Neural progenitor cell (in vitro differentiated cells): ENCODE data around the gene KIAA0825. TPM values are rescaled to one million over a fixed set of nuclear protein-coding genes. Genes with fewer than 3 reads are reported as not detected.
A peak's percentile ranks its signal among the peaks of the same experiment; 100 is the strongest.
"Not testable (repeated sequence)": the region's sequence is repeated elsewhere in the genome, so short reads cannot be mapped to it uniquely, and the experiment has no call there.

Experiments used
- DNase-seq: peaks from one replicate; pipeline ENCODE4 v3.0.0-alpha.2; 2016; ENCODE audit warnings: low spot score
- H2AFZ ChIP-seq: fragments of 200-600 bp; sonication (generic); replicated peaks from 2 replicates; pipeline ENCODE4 v1.6.1; 2016; ENCODE audit warnings: antibody characterized with exemption
- H3F3A ChIP-seq: fragments of 200-600 bp; sonication (generic); 2 replicates; pipeline ENCODE4 v1.6.1; 2016; ENCODE audit warnings: antibody characterized with exemption, low read depth
- H3K27ac ChIP-seq: fragments of 200-600 bp; sonication (generic); 2 replicates; pipeline ENCODE4 v1.5.1; 2016; ENCODE audit warnings: mild to moderate bottlenecking
- H3K27me3 ChIP-seq: fragments of 200-600 bp; sonication (generic); 2 replicates; pipeline ENCODE4 v1.6.1; 2016; ENCODE audit warnings: mild to moderate bottlenecking, moderate library complexity
- H3K36me3 ChIP-seq: fragments of 200-600 bp; sonication (generic); 2 replicates; pipeline ENCODE4 v1.5.1; 2016
- H3K4me1 ChIP-seq: fragments of 200-600 bp; sonication (generic); 2 replicates; pipeline ENCODE4 v1.6.1; 2016; ENCODE audit warnings: mixed run types
- H3K4me2 ChIP-seq: fragments of 200-600 bp; sonication (generic); 2 replicates; pipeline ENCODE4 v1.6.1; 2016
- H3K4me3 ChIP-seq: fragments of 200-600 bp; sonication (generic); 2 replicates; pipeline ENCODE4 v1.5.1; 2016
- H3K79me2 ChIP-seq: fragments of 200-600 bp; sonication (generic); 2 replicates; pipeline ENCODE4 v1.6.1; 2016; ENCODE audit warnings: low read depth
- H3K9ac ChIP-seq: fragments of 200-600 bp; sonication (generic); 2 replicates; pipeline ENCODE4 v1.6.1; 2016
- H3K9me3 ChIP-seq: fragments of 200-600 bp; sonication (generic); 2 replicates; pipeline ENCODE4 v1.5.1; 2016; ENCODE audit warnings: low read depth
- H4K20me1 ChIP-seq: fragments of 200-600 bp; sonication (generic); 2 replicates; pipeline ENCODE4 v1.6.1; 2016; ENCODE audit warnings: low read depth
- H3K27ac Mint-ChIP-seq: 3 replicates; pipeline ENCODE4 v1.8.0; 2021; ENCODE audit warnings: mixed read lengths
- H3K27me3 Mint-ChIP-seq: 2 replicates; pipeline ENCODE4 v1.8.0; 2022; ENCODE audit warnings: low read depth, mild to moderate bottlenecking, inconsistent platforms, moderate library complexity, mixed read lengths; ENCODE audit not compliant: insufficient read depth
- H3K36me3 Mint-ChIP-seq: 3 replicates; pipeline ENCODE4 v1.8.0; 2021; ENCODE audit warnings: mixed read lengths
- H3K4me1 Mint-ChIP-seq: 3 replicates; pipeline ENCODE4 v1.8.0; 2021; ENCODE audit warnings: mixed read lengths
- H3K4me3 Mint-ChIP-seq: 3 replicates; pipeline ENCODE4 v1.8.0; 2021; ENCODE audit warnings: mild to moderate bottlenecking, moderate library complexity, mixed read lengths
- H3K9me3 Mint-ChIP-seq: 3 replicates; pipeline ENCODE4 v1.8.0; 2020; ENCODE audit warnings: mixed read lengths
- CTCF ChIP-seq: fragments of 200-600 bp; sonication (generic); IDR thresholded peaks from 2 replicates; pipeline ENCODE4 v1.5.1; 2017; ENCODE audit warnings: antibody characterized with exemption, mild to moderate bottlenecking
- EZH2 ChIP-seq: fragments of 200-600 bp; sonication (generic); IDR thresholded peaks from 2 replicates; pipeline ENCODE4 v1.6.1; 2017; ENCODE audit warnings: antibody characterized with exemption, mild to moderate bottlenecking, moderate library complexity
- EZH2phosphoT487 ChIP-seq: fragments of 200-600 bp; sonication (generic); IDR thresholded peaks from 2 replicates; pipeline ENCODE4 v1.6.1; 2017; ENCODE audit warnings: antibody characterized with exemption
- total RNA-seq: library from RNA; depleted of rRNA; stranded (reverse); fragments of >200 nt; gene quantifications from 2 replicates; pipeline ENCODE4 v1.2.3, GENCODE V29; 2015; ENCODE audit warnings: low replicate concordance

KIAA0825 gene
- total RNA-seq, 1 donor from 2014 or later, result 3.7 TPM

- Histone ChIP-seq H3K36me3 (no peaks in the 10 kb centered on the region), H3K27ac (no peak overlapping the region), H3K9ac (no peak overlapping the region), H3F3A (no peaks in the 10 kb centered on the region), H2AFZ (no peak overlapping the region), H3K27me3 (no peaks in the 10 kb centered on the region), H3K9me3 (no peaks in the 10 kb centered on the region), H3K4me3 (no peak overlapping the region), H3K79me2 (no peaks in the 10 kb centered on the region), H3K4me1 (no peaks in the 10 kb centered on the region), H3K4me2 (no peak overlapping the region), H4K20me1 (no peaks in the 10 kb centered on the region)
- no peaks in the 10 kb centered on the region for H3K36me3 Mint-ChIP-seq
- no peaks in the 10 kb centered on the region for H3K27me3 Mint-ChIP-seq
- TF ChIP-seq EZH2 (no peak), EZH2phosphoT487 (no peak), CTCF (no peak)
- DNase-seq, result no peak
- H3K27ac Mint-ChIP-seq, result no peak overlapping the region
- H3K9me3 Mint-ChIP-seq, result no peaks in the 10 kb centered on the region
- no peaks in the 10 kb centered on the region for H3K4me1 Mint-ChIP-seq
- H3K4me3 Mint-ChIP-seq, result no peak overlapping the region
Observed at GRCh38 chr5:94595281-94595840, 23.0 kb downstream of the KIAA0825 start.

- no peak overlapping the region for H3K4me3 Mint-ChIP-seq
- no peak for DNase-seq
- H3K27me3 Mint-ChIP-seq, result no peaks in the 10 kb centered on the region
- Histone ChIP-seq H4K20me1 (no peaks in the 10 kb centered on the region), H3K27me3 (no peaks in the 10 kb centered on the region), H3K4me1 (no peaks in the 10 kb centered on the region), H3K36me3 (no peaks in the 10 kb centered on the region), H3F3A (no peaks in the 10 kb centered on the region), H3K79me2 (no peaks in the 10 kb centered on the region), H3K4me3 (no peak overlapping the region), H3K4me2 (no peak overlapping the region), H2AFZ (no peak overlapping the region), H3K9me3 (no peaks in the 10 kb centered on the region), H3K9ac (no peak overlapping the region), H3K27ac (no peak overlapping the region)
- no peaks in the 10 kb centered on the region for H3K9me3 Mint-ChIP-seq
- no peaks in the 10 kb centered on the region for H3K4me1 Mint-ChIP-seq
- H3K36me3 Mint-ChIP-seq, result peaks cover 3% of the 10 kb centered on the region
- TF ChIP-seq EZH2phosphoT487 (no peak), EZH2 (no peak), CTCF (no peak)
- no peak overlapping the region for H3K27ac Mint-ChIP-seq
Observed at GRCh38 chr5:94577466-94578245, 40.7 kb downstream of the KIAA0825 start.

- peaks cover 3% of the 10 kb centered on the region for H3K36me3 Mint-ChIP-seq
Observed at GRCh38 chr5:94575196-94575595, 43.2 kb downstream of the KIAA0825 start.

GRCh38 chr5:94573349-94573748, 45.1 kb downstream of the KIAA0825 start:
- H3F3A ChIP-seq, H3K27me3 Mint-ChIP-seq, H3K9me3 ChIP-seq, H3K27ac Mint-ChIP-seq, H3K27ac ChIP-seq, H3K4me1 ChIP-seq, DNase-seq, H3K9ac ChIP-seq, H3K79me2 ChIP-seq, H3K4me2 ChIP-seq, H2AFZ ChIP-seq, H3K4me3 Mint-ChIP-seq, H3K4me3 ChIP-seq, H3K4me1 Mint-ChIP-seq, H3K9me3 Mint-ChIP-seq, H3K27me3 ChIP-seq, H3K36me3 ChIP-seq, H4K20me1 ChIP-seq, H3K36me3 Mint-ChIP-seq: not testable (repeated sequence)

More at GRCh38 chr5:94575196-94575595, 43.2 kb downstream of the KIAA0825 start:
- Histone ChIP-seq H3K4me2 (no peak overlapping the region), H3K79me2 (no peaks in the 10 kb centered on the region), H3K27me3 (no peaks in the 10 kb centered on the region), H3K36me3 (no peaks in the 10 kb centered on the region), H3K4me3 (no peak overlapping the region), H3F3A (no peaks in the 10 kb centered on the region), H2AFZ (no peak overlapping the region), H3K27ac (no peak overlapping the region), H3K9me3 (no peaks in the 10 kb centered on the region), H3K9ac (no peak overlapping the region), H4K20me1 (no peaks in the 10 kb centered on the region), H3K4me1 (no peaks in the 10 kb centered on the region)
- no peak for TF ChIP-seq EZH2
- no peak for TF ChIP-seq EZH2phosphoT487
- no peak for TF ChIP-seq CTCF
- no peaks in the 10 kb centered on the region for H3K4me1 Mint-ChIP-seq
- no peaks in the 10 kb centered on the region for H3K27me3 Mint-ChIP-seq
- peak overlapping the region; percentile 83 for H3K27ac Mint-ChIP-seq
- no peaks in the 10 kb centered on the region for H3K9me3 Mint-ChIP-seq
- DNase-seq, result no peak
- no peak overlapping the region for H3K4me3 Mint-ChIP-seq
